ENCODE measurements around the gene MUC2. TPM values are rescaled to one million over a fixed set of nuclear protein-coding genes. Genes with fewer than 3 reads are reported as not detected.

MUC2 gene
- total RNA-seq, 1 donor from 2014 or later = not detected

- TF ChIP-seq CTCF (conservative IDR thresholded peaks at IDR 0.05; ENCODE audit: low read depth, low read length) = no peak
- H3K4me3 ChIP-seq (ENCODE audit: low read depth, low read length) = no peak overlapping the region
- no peak for DNase-seq (ENCODE audit: low read depth)
These were observed 10.9 kb downstream of the MUC2 start for GRCh38 chr11:1085440-1086170.

GRCh38 chr11:1086171-1087102, 11.8 kb downstream of the MUC2 start:
- H3K4me3 ChIP-seq (ENCODE audit: low read depth, low read length) = no peak overlapping the region
- DNase-seq (ENCODE audit: low read depth) = no peak
- TF ChIP-seq CTCF (conservative IDR thresholded peaks at IDR 0.05; ENCODE audit: low read depth, low read length) = no peak

- H3K4me3 ChIP-seq (ENCODE audit: low read depth, low read length) = no peak overlapping the region
- no peak for TF ChIP-seq CTCF (conservative IDR thresholded peaks at IDR 0.05; ENCODE audit: low read depth, low read length)
- no peak for DNase-seq (ENCODE audit: low read depth)
These were observed 12.7 kb downstream of the MUC2 start for GRCh38 chr11:1087279-1087960.

- H3K4me3 ChIP-seq (ENCODE audit: low read depth, low read length) = no peak overlapping the region
- DNase-seq (ENCODE audit: low read depth) = no peak
- no peak for TF ChIP-seq CTCF (conservative IDR thresholded peaks at IDR 0.05; ENCODE audit: low read depth, low read length)
These were observed 13.6 kb downstream of the MUC2 start for GRCh38 chr11:1087961-1088926.

- no peak for TF ChIP-seq CTCF (conservative IDR thresholded peaks at IDR 0.05; ENCODE audit: low read depth, low read length)
- no peak overlapping the region for H3K4me3 ChIP-seq (ENCODE audit: low read depth, low read length)
- no peak for DNase-seq (ENCODE audit: low read depth)
These were observed 14.5 kb downstream of the MUC2 start for GRCh38 chr11:1088927-1089737.
